Central memory CD4-positive, alpha-beta T cell (primary cell): ENCODE data around the gene PRKCSH.

Experiments used
- DNase-seq: peaks from one replicate; pipeline ENCODE4 v3.0.0; 2022

The PRKCSH gene

GRCh38 chr19:11479090-11479897 is 43.9 kb downstream of the PRKCSH start:
- no peak for DNase-seq

- DNase-seq = no peak
Observed at GRCh38 chr19:11479898-11480714, 44.7 kb downstream of the PRKCSH start.

GRCh38 chr19:11480715-11481533 is 45.5 kb downstream of the PRKCSH start, which contains the start of gene ELAVL3:
ELAVL3 (minus strand) TSS chr19:11481046; CDS start chr19:11480608, 438 bp downstream.
- DNase-seq = no peak

GRCh38 chr19:11481534-11482383 is 46.3 kb downstream of the PRKCSH start:
- DNase-seq = peak; percentile 56

GRCh38 chr19:11482384-11483050 is 47.1 kb downstream of the PRKCSH start:
- peak; percentile 82 for DNase-seq

- no peak for DNase-seq
Observed at GRCh38 chr19:11483366-11484111, 48.1 kb downstream of the PRKCSH start.

- DNase-seq = no peak
Observed at GRCh38 chr19:11485245-11485837, 49.9 kb downstream of the PRKCSH start.

- no peak for DNase-seq
Observed at GRCh38 chr19:11486661-11487503, 51.4 kb downstream of the PRKCSH start.

GRCh38 chr19:11489378-11489777 is 53.9 kb downstream of the PRKCSH start:
- no peak for DNase-seq

GRCh38 chr19:11494634-11495285 is 59.3 kb downstream of the PRKCSH start:
- DNase-seq = no peak

- no peak for DNase-seq
Observed at GRCh38 chr19:11495481-11495880, 60.0 kb downstream of the PRKCSH start.

GRCh38 chr19:11495885-11496284 is 60.5 kb downstream of the PRKCSH start:
- DNase-seq = no peak

- DNase-seq = peak; percentile 33
Observed at GRCh38 chr19:11496391-11497163, 61.1 kb downstream of the PRKCSH start.

GRCh38 chr19:11499220-11499726 is 63.8 kb downstream of the PRKCSH start:
- DNase-seq = no peak

- no peak for DNase-seq
Observed at GRCh38 chr19:11499890-11500420, 64.5 kb downstream of the PRKCSH start.
